IPS DF 6.9 (cell line): ENCODE measurements around the gene GRM5.

Experiments
- DNase-seq: peaks from one replicate; pipeline ENCODE4 v3.0.0-alpha.2; 2013; ENCODE audit warnings: low read depth, low spot score
- H3K27ac ChIP-seq: one replicate; pipeline ENCODE4 v1.5.1; 2013; ENCODE audit warnings: low read length, control low read depth
- H3K27me3 ChIP-seq: 2 replicates; pipeline ENCODE4 v1.6.1; 2013; ENCODE audit warnings: mild to moderate bottlenecking, low read length; ENCODE audit not compliant: control insufficient read depth, insufficient read depth
- H3K36me3 ChIP-seq: 2 replicates; pipeline ENCODE4 v1.6.1; 2013; ENCODE audit warnings: low read length; ENCODE audit not compliant: control insufficient read depth, insufficient read depth
- H3K4me1 ChIP-seq: 2 replicates; pipeline ENCODE4 v1.6.1; 2013; ENCODE audit warnings: low read length; ENCODE audit not compliant: control insufficient read depth, insufficient read depth
- H3K4me3 ChIP-seq: 2 replicates; pipeline ENCODE4 v1.5.1; 2013; ENCODE audit warnings: mild to moderate bottlenecking, low read length
- H3K9me3 ChIP-seq: 2 replicates; pipeline ENCODE4 v1.6.1; 2013; ENCODE audit warnings: low read length, inconsistent platforms; ENCODE audit not compliant: control insufficient read depth, insufficient read depth
- WGBS: extraction: QIAGEN DNeasy Blood & Tissue Kit; methylation state at CpG from one replicate; pipeline ENCODE4 v1.1.7; 2013; ENCODE audit warnings: mixed read lengths, missing lambda C conversion rate; ENCODE audit not compliant: insufficient read length, insufficient coverage; 5-methylcytosine and 5-hydroxymethylcytosine counted together

GRM5 gene

GRCh38 chr11:88508759-88509581 lies 556.8 kb downstream of the GRM5 start:
- H3K27me3 ChIP-seq, result no peaks in the 10 kb centered on the region; the same call in 1 of the 2 replicates
- no peak overlapping the region for H3K27ac ChIP-seq
- no peaks in the 10 kb centered on the region for H3K36me3 ChIP-seq
- WGBS, result no CpG with 5 or more reads among the region's 84 CpGs
- H3K4me3 ChIP-seq, result peak overlapping the region; percentile 30; the same call in 1 of the 2 replicates
- H3K9me3 ChIP-seq, result no peaks in the 10 kb centered on the region
- DNase-seq, result no peak
- no peaks in the 10 kb centered on the region; the same call in 1 of the 2 replicates for H3K4me1 ChIP-seq

GRCh38 chr11:88508418-88508758 lies 557.4 kb downstream of the GRM5 start:
- WGBS, result no CpG with 5 or more reads among the region's 23 CpGs
- Histone ChIP-seq H3K27ac (no peak overlapping the region), H3K4me1 (no peaks in the 10 kb centered on the region; the same call in 1 of the 2 replicates), H3K4me3 (peak overlapping the region; percentile 30; the same call in 1 of the 2 replicates), H3K36me3 (no peaks in the 10 kb centered on the region), H3K9me3 (no peaks in the 10 kb centered on the region), H3K27me3 (no peaks in the 10 kb centered on the region; the same call in 1 of the 2 replicates)
- no peak for DNase-seq

GRCh38 chr11:88507771-88508417 lies 557.9 kb downstream of the GRM5 start:
- Histone ChIP-seq H3K9me3 (no peaks in the 10 kb centered on the region), H3K27me3 (no peaks in the 10 kb centered on the region; the same call in 1 of the 2 replicates), H3K36me3 (no peaks in the 10 kb centered on the region), H3K4me3 (peak overlapping the region; percentile 30; the same call in 1 of the 2 replicates), H3K4me1 (no peaks in the 10 kb centered on the region; the same call in 1 of the 2 replicates), H3K27ac (no peak overlapping the region)
- WGBS, result no CpG with 5 or more reads among the region's 11 CpGs
- no peak for DNase-seq

- H3K4me1 ChIP-seq, result no peaks in the 10 kb centered on the region
- no peaks in the 10 kb centered on the region for H3K36me3 ChIP-seq
- no CpG with 5 or more reads among the region's 2 CpGs for WGBS
- H3K27me3 ChIP-seq, result no peaks in the 10 kb centered on the region
- H3K9me3 ChIP-seq, result no peaks in the 10 kb centered on the region
- DNase-seq, result no peak
- H3K27ac ChIP-seq, result no peak overlapping the region
- no peak overlapping the region for H3K4me3 ChIP-seq
Observed at GRCh38 chr11:88501541-88501940, 564.2 kb downstream of the GRM5 start.

GRCh38 chr11:88495836-88496235 lies 569.9 kb downstream of the GRM5 start:
- no peak overlapping the region for H3K27ac ChIP-seq
- no CpG with 5 or more reads among the region's 2 CpGs for whole genome bisulfite sequencing

GRCh38 chr11:88494848-88495247 lies 570.9 kb downstream of the GRM5 start:
- no peaks in the 10 kb centered on the region for H3K4me1 ChIP-seq
- no peaks in the 10 kb centered on the region for H3K9me3 ChIP-seq
- H3K27me3 ChIP-seq, result no peaks in the 10 kb centered on the region
- DNase-seq, result no peak
- WGBS, result no CpG with 5 or more reads among the region's 2 CpGs
- no peak overlapping the region for H3K27ac ChIP-seq
- H3K4me3 ChIP-seq, result no peak overlapping the region
- H3K36me3 ChIP-seq, result no peaks in the 10 kb centered on the region

More at GRCh38 chr11:88495836-88496235, 569.9 kb downstream of the GRM5 start:
- no peaks in the 10 kb centered on the region for H3K36me3 ChIP-seq
- H3K4me3 ChIP-seq, result no peak overlapping the region
- no peak for DNase-seq
- H3K4me1 ChIP-seq, result no peaks in the 10 kb centered on the region
- no peaks in the 10 kb centered on the region for H3K9me3 ChIP-seq
- H3K27me3 ChIP-seq, result no peaks in the 10 kb centered on the region

- Histone ChIP-seq H3K27ac (no peak overlapping the region), H3K4me3 (no peak overlapping the region), H3K27me3 (no peaks in the 10 kb centered on the region), H3K4me1 (no peaks in the 10 kb centered on the region), H3K9me3 (no peaks in the 10 kb centered on the region), H3K36me3 (no peaks in the 10 kb centered on the region)
- DNase-seq, result no peak
Observed at GRCh38 chr11:88491674-88492073, 574.1 kb downstream of the GRM5 start.

GRCh38 chr11:88489030-88489429 lies 576.8 kb downstream of the GRM5 start:
- no peaks in the 10 kb centered on the region for H3K9me3 ChIP-seq
- DNase-seq, result no peak
- no peaks in the 10 kb centered on the region for H3K27me3 ChIP-seq
- H3K27ac ChIP-seq, result no peak overlapping the region
- no peaks in the 10 kb centered on the region for H3K36me3 ChIP-seq
- no CpG with 5 or more reads among the region's 2 CpGs for WGBS
- no peak overlapping the region for H3K4me3 ChIP-seq
- no peaks in the 10 kb centered on the region for H3K4me1 ChIP-seq

GRCh38 chr11:88487646-88488045 lies 578.1 kb downstream of the GRM5 start:
- H3K36me3 ChIP-seq, result no peaks in the 10 kb centered on the region
- H3K4me3 ChIP-seq, result no peak overlapping the region
- DNase-seq, result no peak
- no peaks in the 10 kb centered on the region for H3K27me3 ChIP-seq
- whole genome bisulfite sequencing, result no CpG with 5 or more reads among the region's 1 CpG
- H3K4me1 ChIP-seq, result no peaks in the 10 kb centered on the region
- no peak overlapping the region for H3K27ac ChIP-seq
- no peaks in the 10 kb centered on the region for H3K9me3 ChIP-seq

GRCh38 chr11:88484873-88485621 lies 580.7 kb downstream of the GRM5 start:
- Histone ChIP-seq H3K36me3 (no peaks in the 10 kb centered on the region), H3K9me3 (no peaks in the 10 kb centered on the region), H3K27ac (no peak overlapping the region), H3K4me1 (no peaks in the 10 kb centered on the region), H3K27me3 (no peaks in the 10 kb centered on the region), H3K4me3 (no peak overlapping the region)
- WGBS, result no CpG with 5 or more reads among the region's 6 CpGs
- DNase-seq, result no peak
